ENCODE results near the gene EPHA4. TPM values are rescaled to one million over a fixed set of nuclear protein-coding genes. Genes with fewer than 3 reads are reported as not detected.

EPHA4 gene
- total RNA-seq, 2 donors from 2014 or later = 8.9 to 17.1 TPM

DNA sequence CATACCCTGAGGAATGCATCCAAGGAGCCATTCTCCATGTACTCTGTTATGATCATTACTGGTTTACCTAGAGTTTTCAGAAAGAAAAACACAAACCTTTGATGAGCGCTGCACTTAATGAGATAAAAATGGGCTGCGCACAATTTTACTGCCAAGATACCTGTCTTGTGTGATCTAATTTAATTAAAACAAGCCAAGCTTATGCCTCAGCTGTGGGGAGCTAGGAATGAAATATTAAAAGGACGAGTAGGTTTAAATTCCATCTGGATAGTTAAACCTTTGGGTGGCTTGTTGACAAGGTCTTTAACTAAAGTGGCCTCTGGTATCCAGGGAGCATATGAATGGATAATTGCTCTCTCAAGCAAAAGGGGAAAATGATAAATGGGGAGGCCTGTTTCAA lies 135.0 kb downstream of the EPHA4 start:
- no peak for TF ChIP-seq CTCF (IDR thresholded peaks at IDR 0.05)
- H3K9me3 ChIP-seq = no peaks in the 10 kb centered on the region
- no peak for DNase-seq
- intact Hi-C loops (cut with DNase I) = no loop called here
- no peak overlapping the region for H3K4me3 ChIP-seq
- no peak overlapping the region for H3K9ac ChIP-seq (ENCODE audit: low read depth in 2 of 2, low read length in 2 of 2)
- H3K36me3 ChIP-seq = no peaks in the 10 kb centered on the region
- no peaks in the 10 kb centered on the region for H3K27me3 ChIP-seq
- no peak overlapping the region for H3K27ac ChIP-seq
- no peaks in the 10 kb centered on the region for H3K4me1 ChIP-seq

DNA sequence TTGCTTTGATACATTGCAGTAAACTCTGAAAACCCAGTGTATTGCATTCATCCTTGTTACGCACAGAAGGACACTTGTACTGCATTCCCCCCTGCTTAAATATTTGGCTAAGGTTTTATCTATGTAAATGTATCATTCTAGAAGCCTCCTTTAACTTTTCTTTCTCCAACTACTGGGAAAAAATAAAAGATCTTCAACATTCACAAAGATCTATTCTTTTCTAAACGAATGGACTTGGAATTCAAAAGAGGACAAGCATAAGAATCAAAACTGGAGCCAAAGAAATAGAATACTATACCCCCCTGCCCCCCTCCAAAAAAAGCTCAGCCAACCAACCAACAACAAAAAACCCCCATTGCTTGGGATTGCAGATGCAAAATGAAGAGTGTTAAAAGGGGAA lies 136.9 kb downstream of the EPHA4 start:
- H3K9me3 ChIP-seq = no peaks in the 10 kb centered on the region
- H3K27ac ChIP-seq = no peak overlapping the region
- H3K36me3 ChIP-seq = no peaks in the 10 kb centered on the region
- no peaks in the 10 kb centered on the region for H3K27me3 ChIP-seq
- no peak overlapping the region for H3K4me3 ChIP-seq
- intact Hi-C loops (cut with DNase I) = no loop called here
- DNase-seq = no peak
- no peak overlapping the region for H3K9ac ChIP-seq (ENCODE audit: low read depth in 2 of 2, low read length in 2 of 2)
- TF ChIP-seq CTCF (IDR thresholded peaks at IDR 0.05) = no peak
- no peaks in the 10 kb centered on the region for H3K4me1 ChIP-seq

DNA sequence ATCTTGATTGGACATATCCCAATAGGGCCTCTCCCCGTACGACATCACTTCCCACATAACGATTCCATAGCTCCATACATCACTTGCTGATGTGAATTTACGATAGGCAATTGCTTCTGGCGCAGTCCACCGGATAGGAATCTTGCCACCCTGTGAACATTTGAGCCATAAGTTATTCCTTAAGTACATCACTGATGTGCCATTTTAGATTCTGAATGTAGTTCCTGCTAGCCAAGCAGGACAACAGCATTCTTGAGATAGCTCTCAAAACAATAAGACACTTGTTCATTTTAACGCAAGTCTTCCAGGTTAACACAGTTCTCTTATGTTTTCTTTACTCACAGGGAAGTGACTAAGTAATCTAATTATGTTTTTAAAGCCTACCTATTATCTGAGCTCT lies 138.0 kb downstream of the EPHA4 start:
- H3K27ac ChIP-seq = no peak overlapping the region
- no peaks in the 10 kb centered on the region for H3K36me3 ChIP-seq
- no peaks in the 10 kb centered on the region for H3K27me3 ChIP-seq
- intact Hi-C loops (cut with DNase I) = no loop called here
- H3K9ac ChIP-seq (ENCODE audit: low read depth in 2 of 2, low read length in 2 of 2) = no peak overlapping the region
- H3K9me3 ChIP-seq = no peaks in the 10 kb centered on the region
- H3K4me3 ChIP-seq = no peak overlapping the region
- H3K4me1 ChIP-seq = no peaks in the 10 kb centered on the region
- TF ChIP-seq CTCF (IDR thresholded peaks at IDR 0.05) = no peak
- DNase-seq = no peak

GRCh38 chr2:221431477-221431876 lies 140.6 kb downstream of the EPHA4 start:
- Histone ChIP-seq H3K9ac (ENCODE audit: low read depth in 2 of 2, low read length in 2 of 2) (no peak overlapping the region), H3K27me3 (no peaks in the 10 kb centered on the region), H3K9me3 (no peaks in the 10 kb centered on the region), H3K27ac (no peak overlapping the region), H3K36me3 (no peaks in the 10 kb centered on the region), H3K4me3 (no peak overlapping the region), H3K4me1 (no peaks in the 10 kb centered on the region)
- no peak for TF ChIP-seq CTCF (IDR thresholded peaks at IDR 0.05)
- intact Hi-C loops (cut with DNase I) = no loop called here
- DNase-seq = no peak

DNA sequence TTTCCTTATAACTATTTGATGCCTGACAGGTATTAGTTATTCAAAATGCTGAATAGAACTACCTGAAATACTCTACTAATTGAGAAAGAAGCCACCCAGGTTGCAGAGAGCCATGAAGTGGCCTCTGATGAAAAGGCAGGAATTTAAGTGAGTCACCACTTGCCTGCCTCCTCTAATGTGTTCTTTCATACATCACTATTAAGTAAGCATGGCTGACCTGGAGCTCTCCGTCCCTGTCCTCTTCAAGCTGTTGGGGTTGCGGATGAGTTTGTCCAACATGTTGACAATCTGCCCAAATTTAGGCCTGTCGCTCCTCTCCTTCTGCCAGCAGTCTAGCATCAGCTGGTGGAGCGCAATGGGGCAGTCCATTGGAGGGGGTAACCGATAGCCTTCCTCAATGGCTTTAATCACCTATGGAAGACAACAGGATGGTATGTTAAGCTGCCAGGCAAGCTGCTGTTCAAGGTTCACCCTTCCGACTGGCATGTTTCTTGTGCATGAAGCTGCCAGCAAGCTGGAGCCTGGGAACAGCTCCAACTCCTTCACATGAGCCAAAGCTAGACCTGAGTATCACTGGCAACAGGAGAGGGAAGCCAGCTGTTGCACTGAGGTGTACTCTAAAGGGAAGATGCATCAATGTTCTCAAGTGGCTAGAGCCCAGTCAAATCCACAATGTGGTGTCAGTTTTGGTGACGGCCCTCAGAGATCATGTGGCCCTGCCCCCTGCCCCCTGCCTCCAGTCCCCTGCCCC lies 142.2 kb downstream of the EPHA4 start:
- no peak for DNase-seq
- no peak for TF ChIP-seq CTCF (IDR thresholded peaks at IDR 0.05)
- H3K9ac ChIP-seq (ENCODE audit: low read depth in 2 of 2, low read length in 2 of 2) = no peak overlapping the region
- H3K27me3 ChIP-seq = no peaks in the 10 kb centered on the region
- intact Hi-C loops (cut with DNase I) = no loop called here
- H3K36me3 ChIP-seq = no peaks in the 10 kb centered on the region
- no peaks in the 10 kb centered on the region for H3K9me3 ChIP-seq
- H3K4me3 ChIP-seq = no peak overlapping the region
- H3K27ac ChIP-seq = no peak overlapping the region
- H3K4me1 ChIP-seq = no peaks in the 10 kb centered on the region
